Prostate gland (tissue), 2 donors: ENCODE data around the gene SPC25.

Experiments
- CTCF ChIP-seq, 4 experiments: fragments of 200-600 bp in 2 of 4; fragments of 450-650 bp in 2 of 4; sonication (generic) in 2 of 4; IDR thresholded peaks; 1 replicate in 3 of 4; 2 replicates in 1 of 4; pipeline ENCODE4 v1.5.1; 2016 to 2019; ENCODE audit warnings: antibody characterized with exemption in 4 of 4, mild to moderate bottlenecking in 2 of 4, moderate library complexity in 2 of 4
- POLR2A ChIP-seq: fragments of 450-650 bp; IDR thresholded peaks from one replicate; pipeline ENCODE4 v1.6.1; 2016; ENCODE audit warnings: antibody characterized with exemption, mild to moderate bottlenecking

GRCh38 chr2:168852481-168852880 lies 37.7 kb downstream of the SPC25 start:
- no peak for TF ChIP-seq POLR2A
- no peak for TF ChIP-seq CTCF (IDR thresholded peaks at IDR 0.05)
